Panc1 (cell line): Measurements from ENCODE around the gene SERPINB10. TPM values are rescaled to one million over a fixed set of nuclear protein-coding genes. Genes with fewer than 3 reads are reported as not detected.

Experiments used
- ATAC-seq: fragments of 200-7000 bp; cut with Tn5 transposase; 2 replicates; pipeline ENCODE4 v1.9.1; 2020; ENCODE audit warnings: mild to moderate bottlenecking, moderate library complexity
- BruUV-seq: library from RNA; stranded (reverse); fragments of 400-500 nt; replicated peaks from 2 replicates; lab custom pipeline; 2021; lab: Mats Ljungman, UMichigan
- CTCF ChIA-PET: fragments of 300-600 bp; sonication (Branson Sonifier 250); formaldehyde crosslinking; loops from one replicate; lab custom pipeline; 2022; ENCODE audit warnings: antibody characterized with exemption; lab: Charles Lee
- POLR2A ChIA-PET: fragments of 300-600 bp; sonication (Branson Sonifier 250); formaldehyde crosslinking; loops from one replicate; lab custom pipeline; 2022; ENCODE audit warnings: antibody characterized with exemption; lab: Charles Lee
- DNase-seq: peaks from one replicate; pipeline ENCODE4 v3.0.0-alpha.2; 2010; ENCODE audit warnings: low read depth, low spot score
- H3K27ac ChIP-seq: 2 replicates; pipeline ENCODE4 v1.5.1; 2011; ENCODE audit warnings: mild to moderate bottlenecking, low read length, inconsistent platforms
- H3K27me3 ChIP-seq: fragments of 200-500 bp; sonication (Bioruptor generic); 2 replicates; pipeline ENCODE4 v1.6.0; 2014; ENCODE audit warnings: low read length, inconsistent platforms; ENCODE audit not compliant: control insufficient read depth, insufficient read depth
- H3K36me3 ChIP-seq: fragments of 200-500 bp; sonication (Bioruptor generic); 2 replicates; pipeline ENCODE4 v1.5.1; 2014; ENCODE audit warnings: inconsistent platforms, mild to moderate bottlenecking, low read length, moderate library complexity; ENCODE audit not compliant: control insufficient read depth, insufficient read depth
- H3K4me1 ChIP-seq: 2 replicates; pipeline ENCODE4 v1.5.1; 2011; ENCODE audit warnings: inconsistent platforms, mild to moderate bottlenecking, low read length, moderate library complexity; ENCODE audit not compliant: control insufficient read depth, insufficient read depth
- H3K4me3 ChIP-seq, 2 experiments: 2 replicates each; pipeline ENCODE4 v1.5.1; 2011 to 2012; ENCODE audit warnings: low read depth in 2 of 2, low read length in 2 of 2, mild to moderate bottlenecking in 2 of 2, inconsistent platforms in 1 of 2, moderate library complexity in 1 of 2
- H3K9me3 ChIP-seq: fragments of 200-500 bp; sonication (Bioruptor generic); 2 replicates; pipeline ENCODE4 v1.5.1; 2014; ENCODE audit warnings: low read depth, mild to moderate bottlenecking, inconsistent platforms, low read length, moderate library complexity; ENCODE audit not compliant: control insufficient read depth, insufficient read depth
- CTCF ChIP-seq: fragments of 450-650 bp; IDR thresholded peaks from 2 replicates; pipeline ENCODE4 v1.5.1; 2017; ENCODE audit warnings: mild to moderate bottlenecking
- POLR2AphosphoS5 ChIP-seq: IDR thresholded peaks from 2 replicates; pipeline ENCODE4 v1.6.1; 2012; ENCODE audit warnings: mild to moderate bottlenecking, low read depth, low read length, moderate library complexity
- REST ChIP-seq, 2 experiments: IDR thresholded peaks; 2 replicates each; pipeline ENCODE4 v1.6.1; 2011 to 2012; ENCODE audit warnings: low read depth in 2 of 2, control low read depth in 1 of 2, low read length in 1 of 2, mild to moderate bottlenecking in 1 of 2, moderate library complexity in 1 of 2; ENCODE audit not compliant: insufficient read depth in 1 of 2
- SIN3A ChIP-seq: IDR thresholded peaks from 2 replicates; pipeline ENCODE4 v1.6.1; 2012; ENCODE audit warnings: low read depth, mild to moderate bottlenecking, low read length, moderate library complexity, borderline replicate concordance; ENCODE audit not compliant: insufficient read depth
- TCF7L2 ChIP-seq: IDR thresholded peaks from 2 replicates; pipeline ENCODE4 v1.6.1; 2011; ENCODE audit warnings: mild to moderate bottlenecking, low read depth, low read length, inconsistent platforms
- in situ Hi-C: cut with HindIII; loops from 2 replicates; pipeline ENCODE4 v1.10.0; 2016; ENCODE audit warnings: low sequenced_read_pairs, low pct_unique_long_range_greater_than_20kb
- intact Hi-C: fragments of 100-400 bp; cut with micrococcal nuclease; formaldehyde crosslinking; loops from one replicate; pipeline ENCODE4 v1.10.0; 2022; ENCODE audit not compliant: unreplicated experiment
- total RNA-seq: library from RNA; stranded (reverse); gene quantifications from one replicate; pipeline ENCODE4 v1.2.1, GENCODE V29; 2021; ENCODE audit not compliant: unreplicated experiment

SERPINB10 gene
- total RNA-seq, 1 experiment from 2014 or later: not detected

GRCh38 chr18:63871836-63872235, 35.9 kb upstream of the SERPINB10 start:
- POLR2A ChIA-PET: no interaction called here
- no TSS peak for BruUV-seq
- in situ Hi-C loops: no loop called here

GRCh38 chr18:63872586-63872985, 35.2 kb upstream of the SERPINB10 start:
- Histone ChIP-seq H3K27ac (no peak overlapping the region), H3K4me3 (no peak overlapping the region), H3K36me3 (no peaks in the 10 kb centered on the region), H3K27me3 (no peaks in the 10 kb centered on the region), H3K9me3 (no peaks in the 10 kb centered on the region), H3K4me1 (no peaks in the 10 kb centered on the region)
- TF ChIP-seq TCF7L2 (no peak), SIN3A (no peak), REST (IDR thresholded peaks at IDR 0.05; ENCODE audit: insufficient read depth in 1 of 2, low read depth in 2 of 2, low read length in 1 of 2) (no peak), CTCF (no peak), POLR2AphosphoS5 (no peak)
- ChIA-PET CTCF (no interaction called here), POLR2A (no interaction called here)
- in situ Hi-C loops (no loop called here), intact Hi-C loops (no loop called here)
- DNase-seq: no peak
- no TSS peak for BruUV-seq
- ATAC-seq: no peak

More at GRCh38 chr18:63871836-63872235, 35.9 kb upstream of the SERPINB10 start:
- H3K4me1 ChIP-seq: no peaks in the 10 kb centered on the region
- intact Hi-C loops: no loop called here
- no peak for DNase-seq
- no peak overlapping the region for H3K27ac ChIP-seq
- TF ChIP-seq CTCF: no peak
- CTCF ChIA-PET: no interaction called here
- H3K36me3 ChIP-seq: no peaks in the 10 kb centered on the region
- H3K4me3 ChIP-seq: no peak overlapping the region
- no peaks in the 10 kb centered on the region for H3K9me3 ChIP-seq
- ATAC-seq: no peak
- H3K27me3 ChIP-seq: no peaks in the 10 kb centered on the region

GRCh38 chr18:63878343-63878742, 29.4 kb upstream of the SERPINB10 start:
- no peaks in the 10 kb centered on the region for H3K27me3 ChIP-seq
- ATAC-seq (no peak), DNase-seq (no peak)
- no peaks in the 10 kb centered on the region for H3K9me3 ChIP-seq
- ChIA-PET CTCF (no interaction called here), POLR2A (no interaction called here)
- H3K36me3 ChIP-seq: no peaks in the 10 kb centered on the region
- intact Hi-C loops: no loop called here
- in situ Hi-C loops: no loop called here
- H3K4me3 ChIP-seq: no peak overlapping the region
- no peak overlapping the region for H3K27ac ChIP-seq
- no TSS peak for BruUV-seq
- TF ChIP-seq CTCF: no peak
- TF ChIP-seq REST (IDR thresholded peaks at IDR 0.05; ENCODE audit: insufficient read depth in 1 of 2, low read depth in 2 of 2, low read length in 1 of 2): no peak
- no peak for TF ChIP-seq TCF7L2
- no peak for TF ChIP-seq SIN3A
- no peak for TF ChIP-seq POLR2AphosphoS5
- no peaks in the 10 kb centered on the region for H3K4me1 ChIP-seq
